ENCODE results near the gene IGFL3.

- TF ChIP-seq CTCF (IDR thresholded peaks at IDR 0.05; ENCODE audit: low read depth, low read length, poor library complexity, severe bottlenecking) = no peak
- no peak for TF ChIP-seq EZH2phosphoT487 (IDR thresholded peaks at IDR 0.05; ENCODE audit: borderline replicate concordance, low read length)
Measured at GRCh38 chr19:46126086-46126580, 1.6 kb upstream of the IGFL3 start.
